Measurements from ENCODE around the gene GRM6.

GRCh38 chr5:178990491-178990890 is 4.6 kb downstream of the GRM6 start:
- TF ChIP-seq TAF1 (IDR thresholded peaks at IDR 0.05; ENCODE audit: borderline replicate concordance, insufficient read depth, low read length) (no peak), POLR2AphosphoS5 (IDR thresholded peaks at IDR 0.05; ENCODE audit: low read depth, low read length) (no peak), SIN3A (IDR thresholded peaks at IDR 0.05; ENCODE audit: borderline replicate concordance, insufficient read depth, low read length) (no peak), REST (IDR thresholded peaks at IDR 0.05; ENCODE audit: insufficient read depth in 1 of 2, low read depth in 2 of 2, low read length in 2 of 2) (no peak)
